ENCODE results near the gene MAP7D3.
A peak's percentile ranks its signal among the peaks of the same experiment; 100 is the strongest.
"Not testable (repeated sequence)": the region's sequence is repeated elsewhere in the genome, so short reads cannot be mapped to it uniquely, and the experiment has no call there.

MAP7D3 gene

GRCh38 chrX:136251041-136251991 is at the start of gene MAP7D3:
Gene MAP7D3, minus strand, starts transcription at chrX:136251400. Its CDS starts 42 bp downstream, at chrX:136251358.
- DNase-seq (ENCODE audit: low spot score) = peak; percentile 61

GRCh38 chrX:136300721-136301120 is 49.5 kb upstream of the MAP7D3 start, which contains the start of gene ADGRG4:
Gene ADGRG4, plus strand, starts transcription at chrX:136300963. Its CDS starts 7,815 bp downstream, at chrX:136308778.
- not testable (repeated sequence) for DNase-seq (ENCODE audit: low spot score)

GRCh38 chrX:136295380-136295779 is 44.2 kb upstream of the MAP7D3 start:
- no peak for DNase-seq (ENCODE audit: low spot score)

- DNase-seq (ENCODE audit: low spot score) = no peak
Measured at GRCh38 chrX:136292656-136293055, 41.5 kb upstream of the MAP7D3 start.

- DNase-seq (ENCODE audit: low spot score) = no peak
Measured at GRCh38 chrX:136291824-136292223, 40.6 kb upstream of the MAP7D3 start.

- DNase-seq (ENCODE audit: low spot score) = not testable (repeated sequence)
Measured at GRCh38 chrX:136286375-136286774, 35.2 kb upstream of the MAP7D3 start.

GRCh38 chrX:136275553-136275952 is 24.4 kb upstream of the MAP7D3 start:
- DNase-seq (ENCODE audit: low spot score) = no peak

- no peak for DNase-seq (ENCODE audit: low spot score)
Measured at GRCh38 chrX:136273986-136274385, 22.8 kb upstream of the MAP7D3 start.

GRCh38 chrX:136272325-136272724 is 21.1 kb upstream of the MAP7D3 start:
- peak; percentile 7 for DNase-seq (ENCODE audit: low spot score)

- DNase-seq (ENCODE audit: low spot score) = no peak
Measured at GRCh38 chrX:136271300-136271699, 20.1 kb upstream of the MAP7D3 start.

- DNase-seq (ENCODE audit: low spot score) = no peak
Measured at GRCh38 chrX:136269921-136270320, 18.7 kb upstream of the MAP7D3 start.

- DNase-seq (ENCODE audit: low spot score) = peak; percentile 30
Measured at GRCh38 chrX:136268051-136269048, 17.1 kb upstream of the MAP7D3 start.

GRCh38 chrX:136266828-136267227 is 15.6 kb upstream of the MAP7D3 start:
- DNase-seq (ENCODE audit: low spot score) = no peak

- no peak for DNase-seq (ENCODE audit: low spot score)
Measured at GRCh38 chrX:136262812-136263315, 11.7 kb upstream of the MAP7D3 start.

- DNase-seq (ENCODE audit: low spot score) = no peak
Measured at GRCh38 chrX:136262243-136262642, 11.0 kb upstream of the MAP7D3 start.

GRCh38 chrX:136261321-136261720 is 10.1 kb upstream of the MAP7D3 start:
- DNase-seq (ENCODE audit: low spot score) = no peak

- no peak for DNase-seq (ENCODE audit: low spot score)
Measured at GRCh38 chrX:136260776-136261175, 9.6 kb upstream of the MAP7D3 start.

- no peak for DNase-seq (ENCODE audit: low spot score)
Measured at GRCh38 chrX:136259543-136259942, 8.3 kb upstream of the MAP7D3 start.

GRCh38 chrX:136258951-136259350 is 7.8 kb upstream of the MAP7D3 start:
- DNase-seq (ENCODE audit: low spot score) = no peak

GRCh38 chrX:136256026-136256425 is 4.8 kb upstream of the MAP7D3 start:
- DNase-seq (ENCODE audit: low spot score) = no peak

- no peak for DNase-seq (ENCODE audit: low spot score)
Measured at GRCh38 chrX:136255541-136255940, 4.3 kb upstream of the MAP7D3 start.

Measured in SW480 (cell line).